Left ventricle myocardium inferior (tissue), 1 donor: ENCODE results near the gene CLDN7. TPM values are rescaled to one million over a fixed set of nuclear protein-coding genes. Genes with fewer than 3 reads are reported as not detected.

Experiments
- DNase-seq: peaks from one replicate; pipeline ENCODE4 v3.0.0-alpha.2; 2020
- H3K27ac ChIP-seq: fragments of 200-600 bp; replicated peaks from 2 replicates; pipeline ENCODE4 v1.8.0; 2021
- H3K27me3 ChIP-seq: fragments of 200-600 bp; 2 replicates; pipeline ENCODE4 v1.8.0; 2021; ENCODE audit warnings: low read depth
- H3K36me3 ChIP-seq: fragments of 200-600 bp; 2 replicates; pipeline ENCODE4 v1.8.0; 2021
- H3K4me1 ChIP-seq: fragments of 200-600 bp; 2 replicates; pipeline ENCODE4 v1.8.0; 2021
- H3K4me3 ChIP-seq: fragments of 200-600 bp; 2 replicates; pipeline ENCODE4 v1.8.0; 2021; ENCODE audit warnings: mild to moderate bottlenecking, moderate library complexity
- H3K9me3 ChIP-seq: fragments of 200-600 bp; replicated peaks from 2 replicates; pipeline ENCODE4 v1.8.0; 2021
- CTCF ChIP-seq: fragments of 200-600 bp; IDR thresholded peaks from 2 replicates; pipeline ENCODE4 v1.8.0; 2021; ENCODE audit warnings: antibody characterized with exemption, mild to moderate bottlenecking, borderline replicate concordance
- intact Hi-C: fragments of 100-400 bp; cut with micrococcal nuclease; formaldehyde crosslinking; loops from one replicate; pipeline ENCODE4 v1.11.0; 2022
- total RNA-seq: library from RNA; stranded (reverse); fragmentation: NEBNext Ultra II Directional; extraction: Animal tissue kit (Norgen Biotek cat#: 25700); gene quantifications from one replicate; pipeline ENCODE4 v1.2.1, GENCODE V29; 2021
- donor health status: DM: no; HTN: yes; CAD: no; lungs with severe emphysema.

CLDN7 gene
- total RNA-seq, 1 donor from 2014 or later: 1.6 TPM

GRCh38 chr17:7223375-7223774, 38.9 kb downstream of the CLDN7 start:
- Histone ChIP-seq H3K4me3 (no peak overlapping the region), H3K36me3 (peaks cover 78% of the 10 kb centered on the region), H3K9me3 (no peaks in the 10 kb centered on the region), H3K27me3 (no peaks in the 10 kb centered on the region), H3K27ac (peak overlapping the region; percentile 42), H3K4me1 (peaks cover 74% of the 10 kb centered on the region)
- DNase-seq: no peak
- intact Hi-C loops: no loop called here
- no peak for TF ChIP-seq CTCF

DNA sequence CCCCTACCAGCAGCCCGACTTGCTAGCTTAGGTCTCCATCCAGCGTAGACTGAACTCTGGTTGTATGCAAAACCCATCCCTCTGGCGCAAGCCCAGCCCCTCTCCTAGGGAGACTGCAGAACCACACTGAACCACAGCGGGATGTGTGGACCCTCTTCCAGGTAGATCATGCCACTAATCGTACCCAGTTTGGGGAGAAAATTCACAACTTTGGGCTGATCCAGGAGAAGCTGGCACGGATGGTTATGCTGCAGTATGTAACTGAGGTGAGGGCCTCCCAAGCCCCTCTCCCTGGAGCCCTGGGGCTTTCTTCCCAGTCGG, 39.3 kb downstream of the CLDN7 start:
- no peak for TF ChIP-seq CTCF
- Histone ChIP-seq H3K36me3 (peaks cover 74% of the 10 kb centered on the region), H3K4me1 (peaks cover 79% of the 10 kb centered on the region), H3K9me3 (no peaks in the 10 kb centered on the region), H3K27me3 (no peaks in the 10 kb centered on the region), H3K27ac (peak overlapping the region; percentile 42), H3K4me3 (no peak overlapping the region)
- DNase-seq: no peak
- intact Hi-C loops: no loop called here

DNA sequence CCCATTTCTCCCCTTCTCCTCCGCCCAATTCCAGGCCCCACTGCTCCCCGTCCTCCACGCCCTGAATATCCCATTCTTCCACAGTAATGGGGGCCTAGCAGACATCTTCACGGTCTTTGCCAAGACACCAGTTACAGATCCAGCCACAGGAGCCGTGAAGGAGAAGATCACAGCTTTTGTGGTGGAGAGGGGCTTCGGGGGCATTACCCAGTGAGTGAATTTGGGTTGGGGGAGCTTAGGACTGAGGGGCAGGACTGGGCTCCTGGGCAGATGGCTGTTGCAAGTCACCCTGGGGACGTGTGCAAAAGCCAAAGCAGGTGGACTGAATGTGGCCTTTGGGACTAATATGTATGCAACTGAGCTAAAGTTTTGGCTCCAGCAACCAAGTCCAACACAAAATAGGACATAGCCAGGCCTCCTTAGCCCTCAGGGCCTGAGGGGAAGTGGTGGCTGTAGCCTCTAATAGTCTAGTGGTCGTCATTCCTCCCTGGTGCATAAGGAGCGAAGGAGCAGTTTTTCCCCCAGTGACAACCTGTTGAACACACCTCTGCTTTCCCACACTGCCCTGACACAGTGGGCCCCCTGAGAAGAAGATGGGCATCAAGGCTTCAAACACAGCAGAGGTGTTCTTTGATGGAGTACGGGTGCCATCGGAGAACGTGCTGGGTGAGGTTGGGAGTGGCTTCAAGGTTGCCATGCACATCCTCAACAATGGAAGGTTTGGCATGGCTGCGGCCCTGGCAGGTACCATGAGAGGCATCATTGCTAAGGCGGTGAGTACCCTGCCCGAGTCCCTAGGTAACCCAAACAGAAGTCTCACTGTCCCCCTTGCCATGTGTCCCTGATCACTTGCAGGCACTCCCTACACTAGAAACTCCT, 39.9 kb downstream of the CLDN7 start:
- no peaks in the 10 kb centered on the region for H3K27me3 ChIP-seq
- TF ChIP-seq CTCF: no peak
- H3K4me3 ChIP-seq: no peak overlapping the region
- peak overlapping the region; percentile 98 for H3K27ac ChIP-seq
- intact Hi-C loops: no loop called here
- no peaks in the 10 kb centered on the region for H3K9me3 ChIP-seq
- peaks cover 84% of the 10 kb centered on the region for H3K4me1 ChIP-seq
- no peak for DNase-seq
- H3K36me3 ChIP-seq: peaks cover 68% of the 10 kb centered on the region

DNA sequence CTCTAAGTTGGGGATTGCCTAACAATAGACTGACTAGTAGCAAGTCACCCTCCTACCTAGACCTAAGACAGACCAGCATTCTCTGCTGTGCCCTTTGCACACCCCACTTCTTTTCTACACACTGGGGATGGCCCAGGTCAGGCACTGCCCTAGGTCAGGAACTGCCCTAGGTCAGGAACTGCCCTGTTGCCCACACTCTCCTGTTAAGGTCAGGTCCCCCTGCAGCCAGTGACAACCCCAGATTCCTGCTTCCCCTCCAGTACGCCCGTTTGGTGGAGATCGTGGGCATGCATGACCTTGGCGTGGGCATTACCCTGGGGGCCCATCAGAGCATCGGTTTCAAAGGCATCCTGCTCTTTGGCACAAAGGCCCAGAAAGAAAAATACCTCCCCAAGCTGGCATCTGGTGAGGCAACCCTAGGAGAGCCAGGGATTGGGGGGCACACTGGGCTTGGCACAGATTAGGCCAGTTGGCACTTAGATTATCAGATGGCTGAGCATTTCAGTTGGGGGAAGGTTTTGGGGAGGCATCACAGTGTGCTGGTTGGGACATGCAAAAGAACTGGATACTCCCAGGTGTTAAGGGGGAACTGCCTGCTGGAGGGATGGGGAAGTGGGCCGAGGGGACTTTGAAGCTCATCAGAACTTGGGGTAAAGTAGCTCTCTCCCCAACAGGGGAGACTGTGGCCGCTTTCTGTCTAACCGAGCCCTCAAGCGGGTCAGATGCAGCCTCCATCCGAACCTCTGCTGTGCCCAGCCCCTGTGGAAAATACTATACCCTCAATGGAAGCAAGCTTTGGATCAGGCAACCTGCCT, 40.8 kb downstream of the CLDN7 start:
- intact Hi-C loops: no loop called here
- Histone ChIP-seq H3K27ac (peak overlapping the region; percentile 98), H3K36me3 (peaks cover 60% of the 10 kb centered on the region), H3K27me3 (no peaks in the 10 kb centered on the region), H3K9me3 (no peaks in the 10 kb centered on the region), H3K4me3 (peak overlapping the region; percentile 85), H3K4me1 (peaks cover 92% of the 10 kb centered on the region)
- DNase-seq: no peak
- TF ChIP-seq CTCF: no peak

DNA sequence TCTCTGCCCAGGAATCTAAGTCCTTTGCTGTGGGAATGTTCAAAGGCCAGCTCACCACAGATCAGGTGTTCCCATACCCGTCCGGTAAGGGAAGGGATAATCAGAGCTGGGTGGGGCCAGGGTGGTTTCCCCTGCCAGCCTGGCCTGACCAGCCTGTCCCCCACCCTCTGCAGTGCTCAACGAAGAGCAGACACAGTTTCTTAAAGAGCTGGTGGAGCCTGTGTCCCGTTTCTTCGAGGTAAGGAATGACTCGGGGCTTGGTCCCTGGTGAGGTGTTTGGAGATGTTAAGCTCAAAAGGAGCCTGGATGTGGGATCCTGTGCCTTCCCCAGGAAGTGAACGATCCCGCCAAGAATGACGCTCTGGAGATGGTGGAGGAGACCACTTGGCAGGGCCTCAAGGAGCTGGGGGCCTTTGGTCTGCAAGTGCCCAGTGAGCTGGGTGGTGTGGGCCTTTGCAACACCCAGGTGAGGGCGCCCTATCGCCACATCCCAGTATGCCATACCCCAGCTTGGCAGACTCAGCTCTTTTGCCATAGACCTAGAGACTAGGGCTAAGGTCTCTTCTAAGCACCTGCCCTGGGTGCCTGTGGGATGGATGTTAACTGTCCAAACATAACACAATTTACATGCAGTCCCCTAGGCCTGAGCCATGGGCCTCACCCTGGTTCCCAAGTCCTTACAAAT, 41.5 kb downstream of the CLDN7 start:
- Histone ChIP-seq H3K9me3 (no peaks in the 10 kb centered on the region), H3K4me3 (peak overlapping the region; percentile 85), H3K27ac (peak overlapping the region; percentile 98), H3K27me3 (no peaks in the 10 kb centered on the region), H3K36me3 (peaks cover 52% of the 10 kb centered on the region), H3K4me1 (peaks cover 97% of the 10 kb centered on the region)
- intact Hi-C loops: no loop called here
- no peak for DNase-seq
- TF ChIP-seq CTCF: peak; percentile 40
